DMS114 treated with DMSO at 0.1 percent for 48 hours (cell line): ENCODE measurements around the gene KSR2.
"Not testable (repeated sequence)": the region's sequence is repeated elsewhere in the genome, so short reads cannot be mapped to it uniquely, and the experiment has no call there.

Experiments
- DNase-seq: peaks from one replicate; lab custom pipeline; 2025; ENCODE audit not compliant: unreplicated experiment; lab: John Stamatoyannopoulos, UW

The KSR2 gene

DNA sequence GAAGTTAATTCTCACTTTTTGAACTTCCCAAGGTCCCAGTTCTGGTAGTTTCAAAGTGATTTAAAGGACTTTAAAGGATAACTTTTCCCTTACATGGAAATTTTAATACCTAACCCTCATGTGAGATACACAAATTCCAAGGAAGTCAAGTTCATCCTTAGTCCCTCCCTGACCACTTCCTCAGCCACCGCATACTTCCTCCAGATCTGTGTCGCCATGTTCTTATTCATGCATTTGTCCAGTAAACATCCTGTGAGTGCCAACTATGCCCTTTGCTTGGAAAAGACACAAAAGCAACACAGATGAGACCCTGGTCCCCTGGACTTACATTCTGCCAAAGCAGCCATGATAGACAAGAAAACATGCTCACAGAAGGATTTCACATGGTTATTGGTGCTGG is 206.6 kb downstream of the KSR2 start:
- no peak for DNase-seq

DNA sequence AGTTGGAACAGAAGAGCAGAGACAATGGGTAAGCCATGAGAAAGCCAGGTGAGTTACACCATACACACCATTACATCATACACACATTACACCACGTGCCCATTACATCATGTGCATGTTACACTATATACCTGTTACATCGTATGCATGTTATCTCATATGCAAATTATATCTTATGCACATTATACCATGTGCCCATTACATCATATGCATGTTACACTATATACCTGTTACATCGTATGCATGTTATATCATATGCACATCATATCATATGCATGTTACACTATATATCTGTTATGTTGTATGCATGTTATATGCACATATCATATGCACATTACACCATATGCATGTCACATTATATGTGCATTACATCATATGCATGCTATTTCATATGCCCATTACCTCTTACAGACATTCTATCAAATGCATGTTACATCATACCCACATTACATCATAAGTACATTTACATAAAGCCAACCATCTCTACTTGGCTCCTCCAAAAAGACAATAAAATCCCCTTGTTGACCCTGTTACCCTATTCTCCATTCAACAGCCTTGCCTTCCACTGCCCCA is 207.2 kb downstream of the KSR2 start:
- DNase-seq, result no peak

DNA sequence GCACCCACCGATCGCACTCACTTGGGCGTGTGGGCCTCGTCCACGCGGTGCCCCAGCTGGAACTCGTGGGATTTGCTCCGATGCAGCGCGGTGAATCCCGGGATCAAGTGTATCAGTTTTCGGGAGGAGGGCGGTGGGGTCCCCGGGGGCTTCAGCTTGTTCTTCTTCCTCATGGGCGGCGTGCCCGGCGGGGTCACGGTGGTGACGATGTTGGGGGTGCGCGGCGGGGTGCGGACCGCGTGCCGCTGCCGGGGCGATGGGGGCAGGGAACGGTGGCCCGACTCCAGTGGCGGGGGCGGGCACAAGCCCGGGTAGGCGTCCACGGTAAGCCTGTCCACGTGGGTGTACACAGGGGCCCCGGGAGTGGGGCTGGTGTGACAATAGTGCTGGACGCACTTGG is 207.8 kb downstream of the KSR2 start:
- DNase-seq, result no peak

DNA sequence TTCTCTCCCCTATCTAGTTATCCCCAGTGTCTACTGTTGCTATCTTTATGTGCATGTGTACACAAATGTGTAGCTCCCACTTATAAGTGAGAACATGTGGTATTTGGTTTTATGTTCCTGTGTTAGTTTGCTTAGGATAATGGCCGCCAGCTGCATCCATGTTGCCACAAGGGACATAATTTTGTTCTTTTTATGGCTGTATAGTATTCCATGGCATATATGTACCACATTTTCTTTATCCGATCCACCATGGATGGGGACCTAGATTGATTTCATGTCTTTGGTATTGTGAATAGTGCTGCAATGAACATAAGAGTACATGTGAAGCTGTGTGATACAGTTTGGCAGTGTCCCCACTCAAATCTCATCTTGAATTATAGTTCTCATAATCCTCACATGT is 218.1 kb downstream of the KSR2 start:
- DNase-seq, result no peak

DNA sequence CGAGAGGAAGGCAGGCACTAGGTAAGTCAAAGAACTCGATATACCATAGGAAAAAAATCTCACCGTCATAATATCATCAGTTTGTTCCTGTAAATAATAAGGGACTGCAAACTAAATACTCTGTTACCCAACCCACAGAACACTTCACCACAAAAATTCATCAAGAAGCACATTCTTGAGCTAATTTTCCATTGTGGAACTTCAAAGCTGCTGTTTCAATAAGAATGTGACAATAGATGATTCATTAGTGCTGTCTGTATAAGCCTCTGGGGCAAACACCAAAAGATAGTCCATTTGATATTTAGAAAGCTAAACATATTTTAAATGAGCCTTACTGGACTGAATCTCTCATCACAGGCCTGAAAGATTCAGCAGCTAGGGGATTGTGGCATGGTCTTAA is 219.4 kb downstream of the KSR2 start:
- DNase-seq, result no peak

DNA sequence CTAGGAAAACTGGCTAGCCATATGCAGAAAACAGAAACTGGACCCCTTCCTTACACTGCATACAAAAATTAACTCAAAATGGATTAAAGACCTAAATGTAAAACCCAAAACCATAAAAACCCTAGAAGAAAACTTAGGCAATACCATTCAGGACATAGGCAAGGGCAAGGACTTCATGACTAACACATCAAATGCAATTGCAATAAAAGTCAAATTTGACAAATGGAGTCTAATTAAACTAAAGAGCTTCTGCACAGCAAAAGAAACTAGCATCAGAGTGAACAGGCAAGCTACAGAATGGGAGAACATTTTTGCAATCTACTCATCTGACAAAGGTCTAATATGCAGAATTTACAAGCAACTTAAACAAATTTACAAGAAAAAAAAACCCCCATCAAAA is 222.4 kb downstream of the KSR2 start:
- not testable (repeated sequence) for DNase-seq

DNA sequence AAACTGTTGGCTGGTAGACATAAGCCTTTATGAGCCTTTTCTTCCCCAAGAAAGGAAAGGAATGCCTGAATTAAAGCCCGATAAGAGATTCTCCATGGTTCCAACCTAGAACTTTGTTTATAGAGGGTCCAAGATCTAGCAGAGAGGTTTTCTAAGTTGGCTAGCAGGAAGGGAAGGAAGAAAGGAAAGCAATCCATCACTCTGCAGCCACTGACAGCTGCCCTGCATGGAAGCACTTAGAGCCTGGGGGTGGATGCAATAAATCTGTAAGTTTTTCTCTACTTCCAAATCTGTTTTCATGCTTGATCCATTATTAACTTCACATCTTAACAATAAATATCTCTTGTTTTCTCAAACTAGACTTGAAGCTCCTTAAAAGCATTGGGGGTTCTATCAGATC is 224.4 kb downstream of the KSR2 start:
- no peak for DNase-seq

DNA sequence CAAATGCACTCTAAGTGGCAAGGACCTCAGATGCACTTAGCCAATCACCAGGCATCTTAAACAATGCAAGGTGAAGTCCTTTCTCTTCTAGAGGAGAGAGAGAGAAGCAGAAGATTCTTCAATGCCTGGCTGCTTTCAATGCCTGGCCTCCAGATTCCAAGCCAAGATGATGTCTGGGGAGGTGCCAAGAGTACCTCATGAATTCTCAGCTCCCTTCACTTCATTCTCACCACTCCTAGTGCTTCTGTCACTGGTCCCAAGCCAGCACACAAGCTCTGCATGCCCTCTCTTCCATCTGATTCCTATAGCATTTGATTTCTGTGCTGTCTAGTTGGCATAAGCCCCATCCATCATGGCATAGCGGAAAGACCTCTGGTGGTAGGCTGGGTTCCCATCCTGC is 225.0 kb downstream of the KSR2 start:
- DNase-seq, result no peak

DNA sequence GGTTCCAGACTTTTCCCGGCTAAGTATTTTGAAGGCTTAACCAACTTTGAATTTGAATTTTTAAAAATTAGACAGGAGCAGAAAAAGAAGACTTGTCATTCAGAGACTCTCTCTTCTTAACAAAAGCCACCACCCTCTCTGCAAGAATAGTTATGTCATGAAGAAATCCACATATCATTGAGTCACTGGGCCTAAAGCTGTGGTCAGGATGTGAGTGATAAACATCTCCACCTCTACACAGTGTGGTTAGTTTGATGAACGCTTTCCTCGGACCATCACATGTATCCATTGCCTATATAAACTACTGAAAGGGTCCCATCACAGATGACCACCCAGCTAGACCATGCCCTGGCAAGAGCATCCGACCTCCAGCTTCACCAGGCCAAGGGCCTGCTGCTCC is 226.1 kb downstream of the KSR2 start:
- no peak for DNase-seq

DNA sequence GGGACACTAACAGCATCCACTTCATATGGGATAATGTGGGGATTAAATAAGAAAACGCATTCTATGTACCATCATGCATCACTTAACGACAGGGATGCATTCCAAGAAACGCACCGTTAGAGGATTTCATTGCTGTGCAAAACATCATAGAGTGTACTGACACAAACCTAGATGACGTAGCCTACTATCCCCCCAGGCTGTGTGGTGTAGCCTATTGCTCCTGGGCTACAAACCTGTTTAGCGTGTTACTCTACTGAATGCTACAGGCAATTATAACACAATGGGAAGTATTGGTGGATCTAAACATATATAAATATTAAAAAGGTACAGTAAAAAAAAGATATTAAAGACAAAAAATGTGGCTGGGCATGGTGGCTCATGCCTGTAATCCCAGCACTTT is 230.6 kb downstream of the KSR2 start:
- DNase-seq, result no peak

DNA sequence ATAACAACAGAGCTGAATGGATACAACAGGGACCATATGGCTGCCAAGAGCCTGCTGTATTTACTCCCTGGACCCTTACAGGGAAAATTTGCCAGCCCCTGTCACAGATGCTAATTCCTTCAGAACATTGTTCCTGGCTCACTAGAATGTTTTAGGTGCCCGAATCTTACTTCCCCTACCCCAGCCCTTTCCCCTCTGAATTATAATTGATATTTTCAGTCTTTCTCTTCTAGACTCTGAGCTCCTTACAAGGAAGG is 235.3 kb downstream of the KSR2 start:
- no peak for DNase-seq

DNA sequence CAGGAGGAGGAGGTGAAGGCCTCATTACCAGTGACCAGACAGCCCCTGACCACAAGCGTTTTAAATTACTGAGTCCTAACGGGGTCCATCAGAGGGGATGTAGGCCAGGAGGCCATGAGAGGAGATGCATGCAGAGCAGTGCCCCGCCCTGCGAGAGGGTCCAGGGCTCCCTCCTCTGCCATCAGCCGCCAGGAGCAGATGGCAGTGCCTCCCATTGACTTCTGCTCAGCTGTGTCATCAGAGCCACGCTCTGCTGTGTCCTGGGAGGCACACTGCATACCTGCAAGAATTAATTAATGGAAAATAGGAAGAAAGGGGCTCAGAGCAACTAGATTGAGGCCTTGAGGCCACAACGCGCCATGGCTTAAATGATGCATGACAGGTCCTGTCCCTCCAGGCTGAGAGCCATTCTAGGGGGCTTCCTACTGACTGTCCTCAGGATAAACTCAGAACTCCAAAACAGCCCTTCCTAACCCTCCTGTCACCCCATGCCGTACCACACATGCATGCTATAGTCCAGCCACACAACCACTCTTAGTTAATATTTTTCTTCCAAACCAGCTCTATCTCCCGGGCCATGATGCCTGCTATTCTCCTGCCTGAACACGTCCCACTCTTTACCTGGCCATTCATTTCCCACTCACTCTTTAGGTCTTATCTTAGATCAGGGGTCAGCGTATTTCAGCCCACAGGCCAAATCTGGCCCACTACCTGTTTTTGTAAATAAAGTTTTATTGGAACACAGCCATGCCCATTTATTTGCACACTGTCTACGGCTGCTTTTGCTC is 235.8 kb downstream of the KSR2 start:
- no peak for DNase-seq

DNA sequence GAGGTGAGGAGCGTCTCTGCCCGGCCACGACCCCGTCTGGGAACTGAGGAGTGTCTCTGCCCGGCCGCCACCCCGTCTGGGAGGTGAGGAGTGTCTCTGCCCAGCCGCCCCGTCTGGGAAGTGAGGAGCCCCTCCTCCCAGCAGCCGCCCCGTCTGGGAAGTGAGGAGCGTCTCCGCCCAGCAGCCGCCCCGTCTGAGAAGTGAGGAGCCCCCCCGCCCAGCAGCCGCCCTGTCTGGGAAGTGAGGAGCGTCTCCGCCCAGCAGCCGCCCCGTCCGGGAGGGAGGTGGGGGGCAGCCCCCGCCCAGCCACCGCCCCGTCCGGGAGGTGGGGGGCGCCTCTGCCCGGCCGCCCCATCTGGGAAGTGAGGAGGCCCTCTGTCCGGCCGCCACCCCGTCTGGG is 237.7 kb downstream of the KSR2 start:
- not testable (repeated sequence) for DNase-seq

DNA sequence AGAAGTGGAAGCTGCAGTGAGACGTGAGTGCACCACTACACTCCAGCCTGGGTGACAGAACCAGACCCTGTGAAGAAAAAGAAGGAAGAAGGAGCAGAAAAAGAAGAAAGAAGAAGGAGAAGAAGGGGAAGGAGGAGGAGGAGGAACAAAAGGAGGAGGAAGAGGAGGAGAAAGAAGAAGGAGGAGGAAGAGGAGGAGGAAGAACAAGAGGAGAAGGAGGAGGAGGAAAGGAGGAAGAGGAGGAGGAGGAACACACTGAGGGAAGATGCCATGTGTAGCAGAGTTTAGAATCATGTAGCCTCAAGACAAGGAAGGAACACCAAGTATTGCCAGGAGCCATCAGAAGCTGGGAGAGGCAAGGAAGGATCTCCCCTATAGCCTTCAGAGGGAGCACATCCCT is 241.5 kb downstream of the KSR2 start:
- DNase-seq, result no peak

DNA sequence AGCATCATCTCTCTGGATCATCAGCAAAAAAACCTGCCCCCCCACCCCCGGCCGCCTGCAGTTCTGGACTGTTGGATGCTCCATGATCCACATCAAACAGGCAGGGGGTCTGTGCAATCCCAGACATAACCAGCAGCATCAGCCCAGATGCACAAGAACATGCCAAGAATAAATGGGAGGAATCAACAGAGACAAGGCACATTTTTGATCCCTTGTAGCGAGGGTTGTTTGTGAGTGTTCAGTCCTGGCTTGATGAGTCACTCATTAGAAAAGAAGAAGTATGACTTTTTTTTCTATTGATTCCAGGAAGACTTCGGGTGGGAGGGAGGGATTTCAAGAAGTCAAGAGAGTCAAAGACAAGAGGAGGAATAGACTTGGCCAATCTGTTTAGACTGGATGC is 244.2 kb downstream of the KSR2 start:
- DNase-seq, result no peak

DNA sequence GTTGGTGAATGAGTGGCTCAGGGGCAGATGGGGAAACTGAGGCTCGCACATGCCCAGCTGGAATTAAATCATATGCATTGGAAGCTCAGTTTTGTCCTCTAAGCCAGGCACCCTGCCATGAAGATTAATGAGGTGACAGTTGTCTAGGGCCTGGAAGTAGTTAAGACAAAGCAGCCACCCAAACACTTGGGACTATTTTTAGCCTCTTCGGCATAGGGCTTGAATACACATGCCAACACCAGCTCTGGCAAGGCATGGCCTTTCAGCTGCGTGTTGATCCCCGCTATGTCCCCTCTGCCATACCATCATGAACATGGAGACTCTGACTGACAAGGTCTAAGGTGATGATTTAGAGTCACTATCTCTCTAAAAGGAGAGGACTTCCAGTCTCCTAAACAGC is 250.2 kb downstream of the KSR2 start:
- no peak for DNase-seq

DNA sequence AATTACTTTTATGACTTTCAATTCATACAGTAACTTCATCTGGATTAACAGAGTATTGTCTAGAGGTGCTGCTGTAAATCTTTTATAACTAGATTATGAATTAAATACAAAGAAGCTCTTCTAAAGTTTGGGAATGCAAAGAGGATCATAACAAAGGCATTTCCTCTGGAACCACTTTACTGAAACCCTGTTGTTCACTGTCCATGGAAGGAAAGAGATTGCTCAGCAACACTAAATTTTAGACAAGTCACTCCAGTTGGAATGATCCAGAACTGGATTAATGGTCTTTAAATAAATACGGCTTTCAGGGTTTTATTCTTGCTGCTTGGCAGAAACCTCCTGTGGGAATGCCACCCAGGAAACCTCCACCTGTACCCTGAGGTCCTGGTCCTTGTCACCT is 250.6 kb downstream of the KSR2 start:
- DNase-seq, result no peak

DNA sequence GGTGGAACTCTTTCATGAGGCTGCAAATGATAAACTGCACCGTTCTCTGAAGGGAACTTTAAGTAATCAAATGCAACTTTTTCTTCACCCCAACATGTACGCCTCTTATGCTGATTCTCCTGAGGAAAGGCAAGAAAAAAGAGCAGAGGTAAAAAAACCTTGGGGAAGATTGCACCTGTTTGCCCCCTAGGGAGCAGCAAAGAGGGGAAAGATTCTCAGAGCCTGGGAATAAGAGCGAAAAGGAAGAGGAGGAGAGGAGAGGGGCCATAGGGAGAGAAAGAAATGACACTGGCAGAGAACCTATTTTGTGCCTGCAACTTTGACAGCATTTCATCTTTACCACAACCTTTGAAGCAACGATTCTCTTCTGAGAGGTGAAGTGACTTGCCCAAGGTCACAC is 254.6 kb downstream of the KSR2 start:
- no peak for DNase-seq

DNA sequence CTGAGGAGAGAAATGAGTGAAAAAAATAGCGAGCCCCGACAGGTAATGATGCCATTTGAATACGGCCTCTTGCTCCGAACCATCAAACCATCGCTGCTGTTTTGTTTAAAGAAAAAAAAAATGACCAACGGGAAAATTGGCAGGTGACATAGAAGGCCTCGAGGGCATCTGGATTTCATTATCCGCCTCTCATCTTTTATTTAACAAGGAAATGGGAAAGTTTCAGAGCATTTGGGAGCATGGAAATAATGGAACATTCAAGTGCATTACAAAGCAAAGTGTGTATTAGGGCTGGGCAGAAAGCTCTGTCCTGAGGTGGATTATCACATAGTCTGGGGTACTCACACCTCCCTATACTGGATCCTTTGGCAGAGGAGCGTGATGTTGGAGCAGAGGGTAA is 258.7 kb downstream of the KSR2 start:
- DNase-seq, result no peak

DNA sequence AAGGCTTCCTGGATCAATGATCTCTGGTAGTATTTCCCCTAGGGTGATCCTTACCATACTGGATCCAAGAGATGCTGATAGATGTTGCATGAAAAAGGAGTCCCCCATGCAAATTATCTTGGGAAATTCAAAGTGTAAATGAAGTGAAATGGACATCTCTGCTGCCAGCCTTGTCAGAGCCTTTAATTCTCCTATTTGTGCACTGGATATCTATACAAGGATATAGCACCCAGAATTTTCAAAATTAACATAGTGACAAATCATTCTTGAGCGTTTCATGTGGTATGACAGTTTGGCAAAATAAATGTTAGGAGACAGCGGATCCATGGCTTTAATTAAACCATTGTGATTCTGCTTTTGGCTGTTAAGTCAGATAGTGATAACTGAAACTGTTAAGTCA is 260.9 kb downstream of the KSR2 start:
- no peak for DNase-seq

DNA sequence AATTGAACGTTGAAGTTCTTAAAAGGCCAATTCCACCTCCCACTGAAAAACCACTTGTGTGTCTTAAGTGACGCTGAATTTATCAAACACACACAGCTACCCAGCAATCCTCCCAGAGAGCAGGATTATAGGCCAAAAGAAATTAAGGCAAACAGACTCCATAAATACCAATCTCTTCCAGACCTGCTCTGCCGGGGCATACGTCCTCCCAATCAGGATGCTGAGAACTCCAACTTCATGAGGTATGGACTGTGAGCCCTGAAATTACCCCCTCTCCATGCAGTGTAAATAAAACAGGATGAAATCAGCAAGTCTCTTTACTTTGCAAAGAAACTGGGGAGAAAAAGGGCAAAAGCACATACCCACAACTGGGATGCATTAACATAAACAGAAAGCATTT is 265.2 kb downstream of the KSR2 start:
- no peak for DNase-seq

DNA sequence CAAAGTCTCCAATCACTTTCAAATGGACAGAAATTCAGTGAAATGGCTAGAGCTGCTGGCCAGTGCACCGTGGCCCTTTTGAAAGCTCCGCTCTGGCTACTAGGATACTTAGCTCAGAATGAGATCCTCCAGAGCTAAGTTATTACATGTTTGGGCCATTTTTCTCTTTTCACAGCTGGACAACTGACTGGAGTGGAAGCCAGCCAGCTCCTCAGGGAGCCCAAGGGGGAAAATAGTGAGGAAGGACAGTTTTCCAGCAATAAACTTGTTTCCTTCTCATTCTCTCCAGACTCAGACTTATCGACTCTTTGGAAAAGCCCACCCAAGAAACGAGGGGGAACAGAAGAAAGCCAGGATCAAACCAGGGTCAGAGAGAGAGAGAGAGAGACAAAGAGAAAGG is 266.0 kb downstream of the KSR2 start:
- no peak for DNase-seq

DNA sequence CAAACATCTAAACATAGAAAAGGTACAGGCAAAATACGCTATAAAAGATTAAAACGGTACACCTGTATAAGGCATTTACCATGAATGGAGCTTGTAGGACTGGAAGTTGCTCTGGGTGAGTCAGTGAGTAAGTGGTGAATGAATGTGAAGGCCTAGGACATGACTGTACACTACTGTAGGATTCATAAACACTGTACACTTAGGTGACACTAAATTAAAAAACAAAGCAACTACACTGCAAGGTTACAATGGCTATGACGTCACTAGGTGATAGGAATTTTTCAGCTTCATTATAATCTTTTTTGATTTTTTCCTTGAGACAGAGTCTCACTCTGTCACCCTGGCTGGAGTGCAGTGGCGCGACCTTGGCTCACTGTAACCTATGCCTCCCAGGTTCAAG is 269.2 kb downstream of the KSR2 start:
- DNase-seq, result no peak
